Lung (tissue), 12 donors: Measurements from ENCODE around the gene FRYL. TPM values are rescaled to one million over a fixed set of nuclear protein-coding genes. Genes with fewer than 3 reads are reported as not detected.

ENCODE experiments used
- ATAC-seq: fragments of 200-7000 bp; cut with Tn5 transposase; one replicate; pipeline ENCODE4 v1.9.1; 2020; ENCODE audit warnings: moderate number of reproducible peaks; ENCODE audit not compliant: insufficient read depth, low FRiP score
- DNase-seq, 3 donors: peaks; one replicate each; pipeline ENCODE4 v3.0.0-alpha.2; 2013 to 2017
- H3K27ac ChIP-seq, 2 donors: one replicate each; pipeline ENCODE4 v1.5.1; 2013; ENCODE audit warnings: mild to moderate bottlenecking in 2 of 2, moderate library complexity in 2 of 2, control low read depth in 1 of 2, inconsistent platforms in 1 of 2, low read depth in 1 of 2, low read length in 1 of 2
- H3K27me3 ChIP-seq, 3 donors: one replicate each; pipeline ENCODE4 v1.5.1; 2013; ENCODE audit warnings: low read length in 2 of 3; ENCODE audit not compliant: control insufficient read depth in 3 of 3, insufficient read depth in 3 of 3
- H3K36me3 ChIP-seq, 4 donors: one replicate each; pipeline ENCODE4 v1.5.1; 2013; ENCODE audit warnings: low read length in 4 of 4, mild to moderate bottlenecking in 1 of 4, moderate library complexity in 1 of 4; ENCODE audit not compliant: control insufficient read depth in 4 of 4, insufficient read depth in 4 of 4
- H3K4me1 ChIP-seq, 5 donors: one replicate each; pipeline ENCODE4 v1.5.1; 2013; ENCODE audit warnings: low read length in 5 of 5, mild to moderate bottlenecking in 2 of 5, moderate library complexity in 1 of 5; ENCODE audit not compliant: control insufficient read depth in 5 of 5, insufficient read depth in 5 of 5
- H3K4me3 ChIP-seq: one replicate; pipeline ENCODE4 v1.5.1; 2013; ENCODE audit warnings: mild to moderate bottlenecking, control low read depth, moderate library complexity
- H3K9ac ChIP-seq, 2 donors: one replicate each; pipeline ENCODE4 v1.5.1; 2013; ENCODE audit warnings: low read length in 2 of 2, control low read depth in 1 of 2; ENCODE audit not compliant: insufficient read depth in 1 of 2
- H3K9me3 ChIP-seq, 4 donors: one replicate each; pipeline ENCODE4 v1.5.1; 2013; ENCODE audit warnings: low read length in 3 of 4, mild to moderate bottlenecking in 1 of 4, moderate library complexity in 1 of 4; ENCODE audit not compliant: control insufficient read depth in 4 of 4, insufficient read depth in 3 of 4
- WGBS, 2 donors: extraction: QIAGEN DNeasy Blood & Tissue Kit; methylation state at CpG; one replicate each; pipeline ENCODE4 v1.1.7; 2013; 5-methylcytosine and 5-hydroxymethylcytosine counted together
- polyA plus RNA-seq, 2 donors: library from polyadenylated mRNA; stranded (reverse); fragments of 200-250 nt; gene quantifications; one replicate each; pipeline ENCODE4 v1.2.1, GENCODE V29; 2013
- total RNA-seq, 2 donors: library from RNA; depleted of rRNA in 1 of 2; stranded (reverse); fragments of >200 nt in 1 of 2; gene quantifications; one replicate each; pipeline ENCODE4 v1.2.1, GENCODE V29; 2014 to 2021
- TF ChIP-seq, protein P1 (sequence below): IDR thresholded peaks from 2 replicates; pipeline ENCODE4 v1.5.1; 2012; ENCODE audit warnings: mild to moderate bottlenecking; ENCODE audit errors: control extremely low read depth, extremely low read depth
- donor health status: control.
- donor health status: control.
- donor health status: Bipolar disorder and iron deficiency.
- donor health status: healthy.
- donor health status: DM: yes; HTN: yes; CAD: no.

The FRYL gene
- total and polyA plus RNA-seq, 4 donors, result 12.6 to 188 (median 31.7) TPM

- DNase-seq, result no peak
- Histone ChIP-seq H3K4me3 (no peak overlapping the region), H3K27ac (no peak overlapping the region), H3K4me1 (no peaks in the 10 kb centered on the region), H3K27me3 (no peaks in the 10 kb centered on the region), H3K36me3 (peaks cover 16 to 38% (median 18%) of the 10 kb centered on the region in 4 donors), H3K9ac (no peak overlapping the region), H3K9me3 (no peaks in the 10 kb centered on the region)
- TF ChIP-seq, protein P1, sequence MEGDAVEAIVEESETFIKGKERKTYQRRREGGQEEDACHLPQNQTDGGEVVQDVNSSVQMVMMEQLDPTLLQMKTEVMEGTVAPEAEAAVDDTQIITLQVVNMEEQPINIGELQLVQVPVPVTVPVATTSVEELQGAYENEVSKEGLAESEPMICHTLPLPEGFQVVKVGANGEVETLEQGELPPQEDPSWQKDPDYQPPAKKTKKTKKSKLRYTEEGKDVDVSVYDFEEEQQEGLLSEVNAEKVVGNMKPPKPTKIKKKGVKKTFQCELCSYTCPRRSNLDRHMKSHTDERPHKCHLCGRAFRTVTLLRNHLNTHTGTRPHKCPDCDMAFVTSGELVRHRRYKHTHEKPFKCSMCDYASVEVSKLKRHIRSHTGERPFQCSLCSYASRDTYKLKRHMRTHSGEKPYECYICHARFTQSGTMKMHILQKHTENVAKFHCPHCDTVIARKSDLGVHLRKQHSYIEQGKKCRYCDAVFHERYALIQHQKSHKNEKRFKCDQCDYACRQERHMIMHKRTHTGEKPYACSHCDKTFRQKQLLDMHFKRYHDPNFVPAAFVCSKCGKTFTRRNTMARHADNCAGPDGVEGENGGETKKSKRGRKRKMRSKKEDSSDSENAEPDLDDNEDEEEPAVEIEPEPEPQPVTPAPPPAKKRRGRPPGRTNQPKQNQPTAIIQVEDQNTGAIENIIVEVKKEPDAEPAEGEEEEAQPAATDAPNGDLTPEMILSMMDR, result no peak
- ATAC-seq, result no peak
- WGBS, 2 donors, result 95 to 99% methylated on average over 3 of the region's 3 CpGs
These were observed 215.9 kb downstream of the FRYL start for GRCh38 chr4:48564151-48564550.

- Histone ChIP-seq H3K4me1 (no peaks in the 10 kb centered on the region), H3K4me3 (no peak overlapping the region), H3K9ac (no peak overlapping the region), H3K9me3 (no peaks in the 10 kb centered on the region), H3K36me3 (peaks cover 32 to 58% (median 40%) of the 10 kb centered on the region in 4 donors), H3K27ac (no peak overlapping the region), H3K27me3 (no peaks in the 10 kb centered on the region)
- DNase-seq, result no peak
- 94 to 99% methylated on average over 3 of the region's 3 CpGs for WGBS, 2 donors
- ATAC-seq, result no peak
- TF ChIP-seq, protein P1, result no peak
These were observed 221.3 kb downstream of the FRYL start for GRCh38 chr4:48558819-48559218.

GRCh38 chr4:48558026-48558425, 222.1 kb downstream of the FRYL start:
- Histone ChIP-seq H3K27me3 (no peaks in the 10 kb centered on the region), H3K4me1 (no peaks in the 10 kb centered on the region), H3K9ac (no peak overlapping the region), H3K4me3 (no peak overlapping the region), H3K36me3 (peaks cover 29 to 56% (median 43%) of the 10 kb centered on the region in 4 donors), H3K9me3 (no peaks in the 10 kb centered on the region), H3K27ac (no peak overlapping the region)
- DNase-seq, result no peak
- ATAC-seq, result no peak
- WGBS, 2 donors, result 97 to 100% methylated on average over 1 of the region's 1 CpG
- TF ChIP-seq, protein P1, result no peak

GRCh38 chr4:48557478-48557877, 222.6 kb downstream of the FRYL start:
- H3K4me1 ChIP-seq, result no peaks in the 10 kb centered on the region
- no peak overlapping the region for H3K9ac ChIP-seq
- H3K27me3 ChIP-seq, result no peaks in the 10 kb centered on the region
- no peak for ATAC-seq
- DNase-seq, result no peak
- 94 to 95% methylated on average over 8 of the region's 8 CpGs for WGBS, 2 donors
- H3K9me3 ChIP-seq, result no peaks in the 10 kb centered on the region
- no peak overlapping the region for H3K27ac ChIP-seq
- peaks cover 30 to 52% (median 43%) of the 10 kb centered on the region in 4 donors for H3K36me3 ChIP-seq
- TF ChIP-seq, protein P1, result no peak
- H3K4me3 ChIP-seq, result no peak overlapping the region
